Measurements from ENCODE around the gene CAND2.

- TF ChIP-seq POLR2AphosphoS5 (IDR thresholded peaks at IDR 0.05), result no peak
- no peak for TF ChIP-seq CTCF (IDR thresholded peaks at IDR 0.05)
- no peak for TF ChIP-seq POLR2A (IDR thresholded peaks at IDR 0.05; ENCODE audit: low read depth)
Measured at GRCh38 chr3:12878141-12878574, 81.7 kb downstream of the CAND2 start.
